ENCODE results near the gene RARB.

The RARB gene

GRCh38 chr3:25508433-25508832 lies 80.4 kb downstream of the RARB start:
- DNase-seq (ENCODE audit: low spot score) = no peak

- no peak for DNase-seq (ENCODE audit: low spot score)
Measured at GRCh38 chr3:25508901-25509300, 80.8 kb downstream of the RARB start.

GRCh38 chr3:25510797-25511196 lies 82.7 kb downstream of the RARB start:
- no peak for DNase-seq (ENCODE audit: low spot score)

GRCh38 chr3:25511972-25512721 lies 84.1 kb downstream of the RARB start:
- no peak for DNase-seq (ENCODE audit: low spot score)

- no peak for DNase-seq (ENCODE audit: low spot score)
Measured at GRCh38 chr3:25513642-25514266, 85.7 kb downstream of the RARB start.

- DNase-seq (ENCODE audit: low spot score) = no peak
Measured at GRCh38 chr3:25515171-25515570, 87.1 kb downstream of the RARB start.

- no peak for DNase-seq (ENCODE audit: low spot score)
Measured at GRCh38 chr3:25520926-25521559, 93.0 kb downstream of the RARB start.

GRCh38 chr3:25527336-25527735 lies 99.3 kb downstream of the RARB start:
- DNase-seq (ENCODE audit: low spot score) = no peak

- DNase-seq (ENCODE audit: low spot score) = peak; percentile 10
Measured at GRCh38 chr3:25527801-25528200, 99.7 kb downstream of the RARB start.

- no peak for DNase-seq (ENCODE audit: low spot score)
Measured at GRCh38 chr3:25531971-25532370, 103.9 kb downstream of the RARB start.

GRCh38 chr3:25532431-25533162 lies 104.5 kb downstream of the RARB start:
- no peak for DNase-seq (ENCODE audit: low spot score)

GRCh38 chr3:25533399-25533798 lies 105.3 kb downstream of the RARB start:
- no peak for DNase-seq (ENCODE audit: low spot score)

GRCh38 chr3:25534007-25534406 lies 105.9 kb downstream of the RARB start:
- no peak for DNase-seq (ENCODE audit: low spot score)

- DNase-seq (ENCODE audit: low spot score) = no peak
Measured at GRCh38 chr3:25536521-25537391, 108.7 kb downstream of the RARB start.

- no peak for DNase-seq (ENCODE audit: low spot score)
Measured at GRCh38 chr3:25537516-25537915, 109.5 kb downstream of the RARB start.

GRCh38 chr3:25540273-25540672 lies 112.2 kb downstream of the RARB start:
- no peak for DNase-seq (ENCODE audit: low spot score)

- DNase-seq (ENCODE audit: low spot score) = no peak
Measured at GRCh38 chr3:25542492-25543039, 114.5 kb downstream of the RARB start.

- DNase-seq (ENCODE audit: low spot score) = no peak
Measured at GRCh38 chr3:25547103-25547502, 119.0 kb downstream of the RARB start.

- DNase-seq (ENCODE audit: low spot score) = no peak
Measured at GRCh38 chr3:25547943-25548674, 120.0 kb downstream of the RARB start.

- no peak for DNase-seq (ENCODE audit: low spot score)
Measured at GRCh38 chr3:25548836-25549235, 120.8 kb downstream of the RARB start.

- DNase-seq (ENCODE audit: low spot score) = no peak
Measured at GRCh38 chr3:25552251-25552650, 124.2 kb downstream of the RARB start.
